Vagina (tissue), 2 donors: ENCODE results near the gene LMO1.

Source experiments
- CTCF ChIP-seq, 3 experiments: fragments of 450-650 bp in 2 of 3; fragments of 200-600 bp in 1 of 3; sonication (generic) in 1 of 3; IDR thresholded peaks; one replicate each; pipeline ENCODE4 v1.5.1; 2017 to 2019; ENCODE audit warnings: antibody characterized with exemption in 3 of 3, mild to moderate bottlenecking in 2 of 3, moderate library complexity in 2 of 3
- POLR2A ChIP-seq, 2 donors: fragments of 450-650 bp; IDR thresholded peaks; one replicate each; pipeline ENCODE4 v1.6.1; 2017; ENCODE audit warnings: antibody characterized with exemption in 2 of 2, mild to moderate bottlenecking in 2 of 2, moderate library complexity in 2 of 2
- POLR2AphosphoS5 ChIP-seq, 2 donors: sonication (generic); formaldehyde crosslinking; IDR thresholded peaks; one replicate each; pipeline ENCODE4 v1.9.0; 2017; ENCODE audit warnings: antibody characterized with exemption in 2 of 2, mild to moderate bottlenecking in 2 of 2, low read depth in 1 of 2; ENCODE audit not compliant: insufficient read depth in 1 of 2

GRCh38 chr11:8266246-8267241 is 2.9 kb upstream of the LMO1 start:
- TF ChIP-seq CTCF (IDR thresholded peaks at IDR 0.05) = no peak
- TF ChIP-seq POLR2A (IDR thresholded peaks at IDR 0.05) = no peak
- no peak for TF ChIP-seq POLR2AphosphoS5 (IDR thresholded peaks at IDR 0.05; ENCODE audit: insufficient read depth in 1 of 2, low read depth in 1 of 2)
